Measurements from ENCODE around the gene FGL2. TPM values are rescaled to one million over a fixed set of nuclear protein-coding genes. Genes with fewer than 3 reads are reported as not detected.

The FGL2 gene
- total RNA-seq, 1 donor from 2014 or later = 0.53 TPM

DNA sequence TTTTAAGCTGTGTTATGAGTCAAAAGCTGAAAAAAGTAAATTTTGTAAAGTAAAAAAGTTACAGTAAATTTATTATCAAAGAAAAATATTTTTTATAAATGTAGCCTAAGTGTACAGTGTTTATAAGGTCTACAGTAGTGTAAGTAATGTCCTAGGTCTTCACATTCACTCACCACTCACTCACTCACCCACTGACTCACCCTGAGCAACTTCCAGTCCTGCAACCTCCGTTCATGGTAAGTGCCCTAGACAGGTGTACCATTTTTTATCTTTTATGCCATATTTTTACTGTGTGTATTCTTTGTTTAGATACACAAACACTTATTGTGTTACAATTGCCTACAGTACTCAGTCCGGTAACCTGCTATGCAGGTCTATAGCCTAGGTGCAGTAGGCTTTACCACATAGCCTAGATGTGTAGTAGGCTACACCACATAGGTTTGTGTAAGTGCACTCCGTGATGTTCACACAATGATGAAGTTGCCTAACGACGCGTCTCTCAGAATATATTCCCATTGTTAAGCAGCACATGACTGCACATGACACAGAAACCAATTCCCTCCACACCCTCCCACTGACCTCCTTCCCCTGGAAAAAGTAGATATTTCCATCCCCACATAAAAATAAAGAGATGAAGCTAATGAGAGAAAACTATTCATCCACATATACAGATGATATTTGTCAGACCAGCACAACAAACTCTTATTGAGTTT is 44.8 kb upstream of the FGL2 start:
- H3K27me3 ChIP-seq (ENCODE audit: control insufficient read depth, insufficient read depth, low read length) = no peaks in the 10 kb centered on the region
- DNase-seq (ENCODE audit: low read depth) = peak; percentile 69
- no peak overlapping the region for H3K4me3 ChIP-seq (ENCODE audit: low read depth, low read length)
- TF ChIP-seq, protein P1, sequence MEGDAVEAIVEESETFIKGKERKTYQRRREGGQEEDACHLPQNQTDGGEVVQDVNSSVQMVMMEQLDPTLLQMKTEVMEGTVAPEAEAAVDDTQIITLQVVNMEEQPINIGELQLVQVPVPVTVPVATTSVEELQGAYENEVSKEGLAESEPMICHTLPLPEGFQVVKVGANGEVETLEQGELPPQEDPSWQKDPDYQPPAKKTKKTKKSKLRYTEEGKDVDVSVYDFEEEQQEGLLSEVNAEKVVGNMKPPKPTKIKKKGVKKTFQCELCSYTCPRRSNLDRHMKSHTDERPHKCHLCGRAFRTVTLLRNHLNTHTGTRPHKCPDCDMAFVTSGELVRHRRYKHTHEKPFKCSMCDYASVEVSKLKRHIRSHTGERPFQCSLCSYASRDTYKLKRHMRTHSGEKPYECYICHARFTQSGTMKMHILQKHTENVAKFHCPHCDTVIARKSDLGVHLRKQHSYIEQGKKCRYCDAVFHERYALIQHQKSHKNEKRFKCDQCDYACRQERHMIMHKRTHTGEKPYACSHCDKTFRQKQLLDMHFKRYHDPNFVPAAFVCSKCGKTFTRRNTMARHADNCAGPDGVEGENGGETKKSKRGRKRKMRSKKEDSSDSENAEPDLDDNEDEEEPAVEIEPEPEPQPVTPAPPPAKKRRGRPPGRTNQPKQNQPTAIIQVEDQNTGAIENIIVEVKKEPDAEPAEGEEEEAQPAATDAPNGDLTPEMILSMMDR (IDR thresholded peaks at IDR 0.05; ENCODE audit: insufficient read depth, low read length, severe bottlenecking) = no peak
- no peaks in the 10 kb centered on the region for H3K36me3 ChIP-seq (ENCODE audit: control insufficient read depth, insufficient read depth, low read length)
- no peak for FAIRE-seq

DNA sequence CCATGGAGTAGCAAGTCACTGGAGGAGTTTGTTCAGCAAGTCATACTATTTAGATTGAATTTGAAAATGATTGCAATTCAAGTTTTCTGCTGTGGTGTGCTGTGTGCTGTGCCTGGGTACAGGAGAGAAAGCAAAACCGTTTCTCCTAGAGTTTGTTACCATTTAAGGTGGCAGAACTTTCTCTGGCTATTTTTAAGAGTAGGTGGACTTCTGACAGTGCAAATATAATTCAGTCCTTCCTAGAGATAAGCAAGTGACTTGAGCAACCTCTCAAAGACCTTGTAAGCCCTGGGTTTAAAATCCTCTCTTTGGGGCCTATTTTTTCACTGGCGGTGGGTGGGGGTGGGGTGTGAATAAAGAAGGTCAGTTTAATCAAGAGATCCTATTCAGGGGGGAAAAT is 42.9 kb upstream of the FGL2 start:
- TF ChIP-seq, protein P1 (IDR thresholded peaks at IDR 0.05; ENCODE audit: insufficient read depth, low read length, severe bottlenecking) = no peak
- DNase-seq (ENCODE audit: low read depth) (no peak), FAIRE-seq (no peak)
- Histone ChIP-seq H3K27me3 (ENCODE audit: control insufficient read depth, insufficient read depth, low read length) (no peaks in the 10 kb centered on the region), H3K4me3 (ENCODE audit: low read depth, low read length) (no peak overlapping the region), H3K36me3 (ENCODE audit: control insufficient read depth, insufficient read depth, low read length) (no peaks in the 10 kb centered on the region)

DNA sequence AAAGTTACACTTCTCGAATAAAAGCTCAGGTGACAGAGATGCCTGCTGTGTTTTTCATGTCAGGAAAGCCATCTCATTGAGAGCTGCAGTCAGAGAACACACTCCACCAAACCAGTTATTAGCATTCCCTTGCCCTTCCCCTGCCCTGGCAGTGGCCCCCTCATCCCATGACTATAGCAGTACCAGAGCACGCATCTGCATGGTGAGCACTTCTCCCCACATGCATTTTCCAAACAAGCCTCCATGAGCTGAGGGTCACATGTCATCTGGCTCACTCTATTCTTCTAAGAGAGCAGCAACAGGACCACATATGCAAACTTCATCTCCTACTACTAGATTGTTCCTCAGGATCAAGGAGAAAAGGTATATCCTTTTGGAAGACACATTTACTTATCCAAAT is 42.4 kb upstream of the FGL2 start:
- DNase-seq (ENCODE audit: low read depth) (no peak), FAIRE-seq (no peak)
- H3K36me3 ChIP-seq (ENCODE audit: control insufficient read depth, insufficient read depth, low read length) = peaks cover 1% of the 10 kb centered on the region
- H3K4me3 ChIP-seq (ENCODE audit: low read depth, low read length) = no peak overlapping the region
- TF ChIP-seq, protein P1 (IDR thresholded peaks at IDR 0.05; ENCODE audit: insufficient read depth, low read length, severe bottlenecking) = no peak
- no peaks in the 10 kb centered on the region for H3K27me3 ChIP-seq (ENCODE audit: control insufficient read depth, insufficient read depth, low read length)

DNA sequence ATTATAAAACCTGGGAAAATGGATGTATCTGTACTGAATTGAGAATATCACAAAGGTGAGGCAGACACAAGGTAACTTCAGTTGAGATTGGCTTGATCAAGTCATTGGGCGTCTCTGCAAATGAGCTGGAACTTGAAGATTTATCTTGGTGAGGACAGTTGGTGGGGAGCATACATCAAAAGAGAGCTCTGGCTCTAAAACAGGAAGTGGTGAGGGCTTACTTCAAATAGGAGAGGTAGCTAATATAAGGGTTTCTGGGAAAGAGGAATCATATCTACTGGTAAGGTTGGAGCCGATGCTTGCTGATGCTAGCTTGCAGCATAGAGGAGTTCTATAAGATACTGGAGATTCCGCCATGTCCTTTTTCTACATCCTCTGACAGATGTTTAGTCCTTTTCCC is 39.9 kb upstream of the FGL2 start:
- Histone ChIP-seq H3K27me3 (ENCODE audit: control insufficient read depth, insufficient read depth, low read length) (no peaks in the 10 kb centered on the region), H3K36me3 (ENCODE audit: control insufficient read depth, insufficient read depth, low read length) (peaks cover 1% of the 10 kb centered on the region), H3K4me3 (ENCODE audit: low read depth, low read length) (no peak overlapping the region)
- no peak for FAIRE-seq
- no peak for DNase-seq (ENCODE audit: low read depth)
- TF ChIP-seq, protein P1 (IDR thresholded peaks at IDR 0.05; ENCODE audit: insufficient read depth, low read length, severe bottlenecking) = no peak

DNA sequence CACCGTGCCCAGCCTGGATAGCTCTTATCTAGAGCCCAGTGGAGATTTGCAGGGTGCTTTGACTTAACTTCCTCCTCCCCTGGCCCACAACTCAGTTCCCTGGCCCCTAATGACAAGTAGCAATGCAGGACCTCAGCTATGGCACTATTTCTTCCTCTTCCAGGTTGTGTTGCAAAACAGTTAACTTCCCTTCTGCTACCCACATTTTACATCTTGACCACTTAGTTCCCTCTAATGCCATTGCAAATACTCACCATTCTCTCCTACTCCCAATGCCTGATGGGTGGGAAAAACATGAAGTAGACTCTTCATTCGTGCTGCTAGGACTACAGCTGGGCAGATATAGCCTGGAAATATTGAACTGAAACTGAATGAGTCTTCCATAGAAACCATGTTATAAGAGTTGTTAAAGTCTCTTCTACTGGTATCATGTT is 39.1 kb upstream of the FGL2 start:
- Histone ChIP-seq H3K36me3 (ENCODE audit: control insufficient read depth, insufficient read depth, low read length) (peaks cover 1% of the 10 kb centered on the region), H3K27me3 (ENCODE audit: control insufficient read depth, insufficient read depth, low read length) (no peaks in the 10 kb centered on the region), H3K4me3 (ENCODE audit: low read depth, low read length) (no peak overlapping the region)
- DNase-seq (ENCODE audit: low read depth) (no peak), FAIRE-seq (no peak)
- TF ChIP-seq, protein P1 (IDR thresholded peaks at IDR 0.05; ENCODE audit: insufficient read depth, low read length, severe bottlenecking) = no peak

DNA sequence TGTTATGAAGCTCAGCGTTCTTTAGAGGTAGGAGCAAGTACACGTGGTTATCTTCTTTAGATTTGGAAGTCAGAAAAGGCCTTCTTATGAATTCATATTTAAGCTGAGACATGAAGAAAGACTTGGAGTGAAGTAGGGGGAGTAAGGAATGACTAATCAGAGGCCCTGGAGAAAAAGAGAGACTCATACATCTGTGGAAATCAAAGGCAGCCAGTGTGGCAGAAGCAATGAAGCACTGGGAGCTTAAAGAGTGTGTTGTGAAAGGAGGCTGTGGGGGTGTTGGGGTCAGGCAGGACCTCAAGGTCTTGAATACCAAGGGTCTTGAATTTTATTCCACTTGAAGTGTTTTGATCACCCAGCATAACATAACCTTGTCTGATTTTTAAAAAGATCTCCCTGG is 35.7 kb upstream of the FGL2 start:
- TF ChIP-seq, protein P1 (IDR thresholded peaks at IDR 0.05; ENCODE audit: insufficient read depth, low read length, severe bottlenecking) = no peak
- H3K4me3 ChIP-seq (ENCODE audit: low read depth, low read length) = no peak overlapping the region
- peaks cover 1% of the 10 kb centered on the region for H3K36me3 ChIP-seq (ENCODE audit: control insufficient read depth, insufficient read depth, low read length)
- DNase-seq (ENCODE audit: low read depth) (peak; percentile 56), FAIRE-seq (no peak)
- no peaks in the 10 kb centered on the region for H3K27me3 ChIP-seq (ENCODE audit: control insufficient read depth, insufficient read depth, low read length)

Measured in bronchial epithelial cell (primary cell).